ENCODE results near the gene TAS2R14.

TAS2R14 gene

GRCh38 chr12:10900530-10900929 is 38.5 kb downstream of the TAS2R14 start:
- in situ Hi-C loops (cut with MboI; ENCODE audit: low pct_unique_long_range_greater_than_20kb, low sequenced_read_pairs, unreplicated experiment) = no loop called here
- DNase-seq (ENCODE audit: low spot score) = no peak
- TF ChIP-seq CTCF (IDR thresholded peaks at IDR 0.05; ENCODE audit: extremely low read depth, insufficient read depth, missing control alignments) = no peak

DNA sequence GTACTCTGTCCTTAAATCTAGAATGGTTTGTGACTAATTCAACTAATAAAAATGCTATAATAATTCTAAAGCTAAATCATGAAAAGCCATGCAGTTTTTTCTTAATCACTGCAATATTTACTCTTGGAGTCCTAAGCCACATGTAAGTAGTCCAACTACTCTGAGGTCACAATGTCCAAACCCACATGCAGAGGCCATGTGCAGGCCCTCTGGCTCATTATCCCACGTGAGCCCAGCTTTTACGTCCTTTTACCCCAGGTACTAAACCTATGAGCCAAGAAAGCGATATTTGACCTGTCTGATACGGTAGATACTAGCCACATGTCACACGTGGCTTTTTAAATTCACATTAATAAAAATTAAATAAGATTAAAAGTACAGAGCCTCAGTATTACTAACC is 42.2 kb downstream of the TAS2R14 start:
- in situ Hi-C loops (cut with MboI; ENCODE audit: low pct_unique_long_range_greater_than_20kb, low sequenced_read_pairs, unreplicated experiment) = no loop called here
- DNase-seq (ENCODE audit: low spot score) = no peak
- TF ChIP-seq CTCF (IDR thresholded peaks at IDR 0.05; ENCODE audit: extremely low read depth, insufficient read depth, missing control alignments) = no peak

DNA sequence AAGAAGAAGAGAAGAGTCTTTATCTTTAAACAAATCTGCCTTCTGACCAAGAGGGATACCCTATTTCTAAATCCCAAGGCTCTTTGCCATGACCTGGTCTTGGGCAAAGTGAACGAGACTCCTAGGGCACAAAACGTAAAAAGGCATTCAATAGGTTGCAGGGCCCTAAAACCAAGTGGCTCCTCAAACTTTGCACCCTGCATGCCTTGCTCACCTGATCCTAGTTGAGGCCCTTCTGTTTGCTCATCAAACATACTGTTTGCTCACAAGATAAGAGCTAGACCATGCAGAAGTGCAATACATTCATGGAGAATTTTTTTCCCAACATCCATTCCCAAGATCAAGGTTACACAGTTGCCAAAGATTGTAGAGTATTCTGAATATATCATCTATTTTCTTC is 47.1 kb downstream of the TAS2R14 start:
- in situ Hi-C loops (cut with MboI; ENCODE audit: low pct_unique_long_range_greater_than_20kb, low sequenced_read_pairs, unreplicated experiment) = no loop called here
- DNase-seq (ENCODE audit: low spot score) = no peak
- no peak for TF ChIP-seq CTCF (IDR thresholded peaks at IDR 0.05; ENCODE audit: extremely low read depth, insufficient read depth, missing control alignments)

- in situ Hi-C loops (cut with MboI; ENCODE audit: low pct_unique_long_range_greater_than_20kb, low sequenced_read_pairs, unreplicated experiment) = no loop called here
- DNase-seq (ENCODE audit: low spot score) = no peak
- TF ChIP-seq CTCF (IDR thresholded peaks at IDR 0.05; ENCODE audit: extremely low read depth, insufficient read depth, missing control alignments) = no peak
Observed at GRCh38 chr12:10889226-10889625, 49.8 kb downstream of the TAS2R14 start.
